Keratinocyte (primary cell): ENCODE measurements around the gene SMCO3. TPM values are rescaled to one million over a fixed set of nuclear protein-coding genes. Genes with fewer than 3 reads are reported as not detected.

Source experiments
- DNase-seq: peaks from one replicate; pipeline ENCODE4 v3.0.0-alpha.2; 2011; ENCODE audit warnings: low read depth, missing footprints, low spot score
- FAIRE-seq: peaks from 2 replicates; lab custom pipeline; 2011; peaks lifted over from hg19 to GRCh38; lab: Jason Lieb, UNC
- H2AFZ ChIP-seq: 2 replicates; pipeline ENCODE4 v1.6.0; 2012; ENCODE audit warnings: low read length, control low read depth, inconsistent platforms; ENCODE audit not compliant: control insufficient read depth
- H3K27ac ChIP-seq: 2 replicates; pipeline ENCODE4 v1.5.1; 2011; ENCODE audit warnings: low read length; ENCODE audit not compliant: control insufficient read depth, insufficient read depth
- H3K27me3 ChIP-seq: 3 replicates; pipeline ENCODE4 v1.6.0; 2011; ENCODE audit warnings: low read length; ENCODE audit not compliant: control insufficient read depth, insufficient read depth; ENCODE audit errors: extremely low read depth
- H3K36me3 ChIP-seq, 2 experiments: 2 replicates in 1 of 2; 3 replicates in 1 of 2; pipeline ENCODE4 v1.5.1; 2011; ENCODE audit warnings: low read length in 2 of 2, mild to moderate bottlenecking in 1 of 2; ENCODE audit not compliant: control insufficient read depth in 2 of 2, insufficient read depth in 2 of 2; ENCODE audit errors: extremely low read depth in 1 of 2
- H3K4me1 ChIP-seq: 3 replicates; pipeline ENCODE4 v1.5.1; 2011; ENCODE audit warnings: low read length; ENCODE audit not compliant: control insufficient read depth, insufficient read depth; ENCODE audit errors: extremely low read depth
- H3K4me2 ChIP-seq: 3 replicates; pipeline ENCODE4 v1.6.0; 2011; ENCODE audit warnings: low read depth, low read length; ENCODE audit not compliant: control insufficient read depth, insufficient read depth; ENCODE audit errors: extremely low read depth
- H3K4me3 ChIP-seq, 3 experiments: fragments of 200-600 bp in 1 of 3; sonication (generic) in 1 of 3; 2 replicates in 2 of 3; 3 replicates in 1 of 3; pipeline ENCODE4 v1.5.1; 2011 to 2016; ENCODE audit warnings: low read length in 3 of 3, mild to moderate bottlenecking in 3 of 3, control low read depth in 2 of 3, inconsistent platforms in 1 of 3, low read depth in 1 of 3, mixed read lengths in 1 of 3, mixed run types in 1 of 3, moderate library complexity in 1 of 3; ENCODE audit not compliant: control insufficient read depth in 2 of 3, insufficient read depth in 2 of 3; ENCODE audit errors: extremely low read depth in 1 of 3
- H3K79me2 ChIP-seq: 2 replicates; pipeline ENCODE4 v1.6.0; 2012; ENCODE audit warnings: low read length; ENCODE audit not compliant: control insufficient read depth, insufficient read depth
- H3K9ac ChIP-seq: 3 replicates; pipeline ENCODE4 v1.6.0; 2011; ENCODE audit warnings: low read length; ENCODE audit not compliant: control insufficient read depth, insufficient read depth; ENCODE audit errors: extremely low read depth
- H3K9me1 ChIP-seq: 3 replicates; pipeline ENCODE4 v1.6.0; 2011; ENCODE audit warnings: low read length; ENCODE audit not compliant: control insufficient read depth, insufficient read depth; ENCODE audit errors: extremely low read depth
- H3K9me3 ChIP-seq: 2 replicates; pipeline ENCODE4 v1.5.1; 2012; ENCODE audit warnings: low read depth, low read length; ENCODE audit not compliant: control insufficient read depth
- H4K20me1 ChIP-seq: 3 replicates; pipeline ENCODE4 v1.6.0; 2011; ENCODE audit warnings: low read length; ENCODE audit not compliant: control insufficient read depth, insufficient read depth; ENCODE audit errors: extremely low read depth
- CTCF ChIP-seq, 3 experiments: IDR thresholded peaks in 1 of 3; conservative IDR thresholded peaks in 1 of 3; optimal IDR thresholded peaks in 1 of 3; 2 replicates in 2 of 3; 3 replicates in 1 of 3; pipeline versions ENCODE3 to v1.5.1; 2011; ENCODE audit warnings: low read length in 3 of 3, mild to moderate bottlenecking in 3 of 3, moderate library complexity in 2 of 3, control low read depth in 1 of 3, inconsistent platforms in 1 of 3; ENCODE audit not compliant: insufficient read depth in 2 of 3; ENCODE audit errors: extremely low read depth in 1 of 3
- EZH2 ChIP-seq: IDR thresholded peaks from one replicate; pipeline ENCODE4 v1.6.1; 2012; ENCODE audit warnings: inconsistent platforms, mild to moderate bottlenecking, low read length, moderate library complexity
- dilution Hi-C: fragments of 300-500 bp; cut with MboI; formaldehyde crosslinking; loops from one replicate; pipeline ENCODE4 v1.7.0; 2020; ENCODE audit warnings: low sequenced_read_pairs; ENCODE audit not compliant: extremely low pct_ligation_motif_present
- polyA plus RNA-seq, 5 experiments: library from polyadenylated mRNA; depleted of rRNA in 3 of 5; stranded (reverse) in 3 of 5; stranded (forward) in 1 of 5; unstranded in 1 of 5; fragments of >200 nt; gene quantifications; 1 replicate in 1 of 5; 2 replicates in 3 of 5; 3 replicates in 1 of 5; pipeline versions ENCODE4 v1.2.1 to v1.2.3, GENCODE V29; 2011 to 2012; ENCODE audit warnings: missing spikeins in 2 of 5, low read depth in 1 of 5, low replicate concordance in 1 of 5

Gene SMCO3
- polyA plus RNA-seq, 1 donor (not counting 4 experiments of a cell fraction or from before 2014, with no cell fraction given): not detected

DNA sequence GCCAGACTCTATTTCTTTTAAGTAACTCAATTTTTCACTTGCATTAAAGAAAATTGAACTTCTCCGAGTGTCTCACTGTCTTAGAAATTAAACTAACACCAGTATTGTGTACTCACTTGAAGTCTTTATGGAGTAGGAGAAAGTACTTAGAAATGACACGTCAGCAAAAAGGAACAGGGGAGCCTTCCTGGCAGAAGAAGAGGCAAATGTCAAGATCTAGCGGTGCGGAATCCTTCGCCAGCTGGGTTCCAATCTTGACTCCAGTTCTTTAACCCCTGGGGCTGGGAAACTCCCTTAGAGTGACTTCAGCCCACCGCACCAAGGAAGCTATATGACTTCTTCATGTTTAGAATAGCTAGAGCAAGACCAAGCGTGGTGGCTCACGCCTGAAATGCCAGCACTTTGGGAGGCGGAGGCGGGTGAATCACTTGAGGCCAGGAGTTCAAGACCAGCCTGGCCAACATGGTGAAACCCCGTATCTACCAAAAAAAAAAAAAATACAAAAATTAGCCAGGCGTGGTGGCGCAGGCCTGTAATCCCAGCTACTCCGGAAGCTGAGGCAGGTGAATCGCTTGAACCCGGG lies 45.1 kb downstream of the SMCO3 start:
- no peak for DNase-seq
- no peak for TF ChIP-seq CTCF (optimal IDR thresholded peaks at IDR 0.05 in 1 of 3, IDR thresholded peaks at IDR 0.05 in 1 of 3, conservative IDR thresholded peaks at IDR 0.05 in 1 of 3; ENCODE audit: extremely low read depth in 1 of 3, insufficient read depth in 2 of 3, low read length in 3 of 3)
- no peak for TF ChIP-seq EZH2
- peak overlapping the region; percentile 92 for H3K4me2 ChIP-seq
- peak overlapping the region; percentile 56 to 90 (median 80) for H3K4me3 ChIP-seq
- no peak overlapping the region for H2AFZ ChIP-seq
- H3K9me3 ChIP-seq: no peaks in the 10 kb centered on the region
- no peaks in the 10 kb centered on the region for H3K27me3 ChIP-seq
- dilution Hi-C loops: no loop called here
- peaks cover 5% of the 10 kb centered on the region for H3K79me2 ChIP-seq
- no peak for FAIRE-seq
- peaks cover 13% of the 10 kb centered on the region for H3K4me1 ChIP-seq
- H3K36me3 ChIP-seq: no peaks in the 10 kb centered on the region
- H4K20me1 ChIP-seq: no peaks in the 10 kb centered on the region
- peak overlapping the region; percentile 90 for H3K9ac ChIP-seq
- H3K27ac ChIP-seq: peak overlapping the region; percentile 92
- no peaks in the 10 kb centered on the region for H3K9me1 ChIP-seq

- no peak overlapping the region for H3K27ac ChIP-seq
- H3K79me2 ChIP-seq: peaks cover 5% of the 10 kb centered on the region
Measured at GRCh38 chr12:14767617-14768016, 46.4 kb downstream of the SMCO3 start.

More at GRCh38 chr12:14767617-14768016, 46.4 kb downstream of the SMCO3 start:
- Histone ChIP-seq H3K4me2 (no peak overlapping the region), H3K27me3 (no peaks in the 10 kb centered on the region), H3K4me1 (peaks cover 13% of the 10 kb centered on the region), H4K20me1 (no peaks in the 10 kb centered on the region), H3K36me3 (no peaks in the 10 kb centered on the region), H3K9me1 (no peaks in the 10 kb centered on the region), H3K4me3 (no peak overlapping the region), H3K9me3 (no peaks in the 10 kb centered on the region), H3K9ac (no peak overlapping the region), H2AFZ (no peak overlapping the region)
- FAIRE-seq: no peak
- DNase-seq: no peak
- no peak for TF ChIP-seq EZH2
- no peak for TF ChIP-seq CTCF (optimal IDR thresholded peaks at IDR 0.05 in 1 of 3, IDR thresholded peaks at IDR 0.05 in 1 of 3, conservative IDR thresholded peaks at IDR 0.05 in 1 of 3; ENCODE audit: extremely low read depth in 1 of 3, insufficient read depth in 2 of 3, low read length in 3 of 3)
- dilution Hi-C loops: no loop called here
